GM15510 (cell line): ENCODE measurements around the gene GNAO1.

Experiments used
- POLR2A ChIP-seq: IDR thresholded peaks from 3 replicates; pipeline ENCODE4 v1.6.1; 2011; ENCODE audit warnings: borderline replicate concordance; ENCODE audit not compliant: insufficient read length; ENCODE audit errors: extremely low read depth

GNAO1 gene

DNA sequence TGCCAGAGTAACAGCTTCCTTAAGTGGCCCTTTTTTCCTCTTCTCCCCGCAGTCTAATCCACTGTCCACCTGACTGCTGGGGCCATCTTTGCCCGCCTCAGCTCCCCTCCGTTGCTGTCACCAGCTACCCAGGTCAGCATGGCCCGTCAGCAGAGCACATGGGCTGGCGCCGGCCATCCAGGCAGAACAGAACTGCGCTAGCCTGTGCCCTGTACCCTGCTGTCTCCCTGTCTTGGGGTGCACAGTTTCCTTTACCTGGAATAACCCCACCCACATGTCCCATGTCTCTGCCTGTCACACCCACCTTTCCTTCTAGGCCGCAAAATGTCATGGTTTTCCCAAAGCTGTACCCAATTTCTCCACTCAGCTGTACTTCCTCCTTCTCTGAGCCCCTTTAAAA is 55.7 kb downstream of the GNAO1 start:
- no peak for TF ChIP-seq POLR2A

DNA sequence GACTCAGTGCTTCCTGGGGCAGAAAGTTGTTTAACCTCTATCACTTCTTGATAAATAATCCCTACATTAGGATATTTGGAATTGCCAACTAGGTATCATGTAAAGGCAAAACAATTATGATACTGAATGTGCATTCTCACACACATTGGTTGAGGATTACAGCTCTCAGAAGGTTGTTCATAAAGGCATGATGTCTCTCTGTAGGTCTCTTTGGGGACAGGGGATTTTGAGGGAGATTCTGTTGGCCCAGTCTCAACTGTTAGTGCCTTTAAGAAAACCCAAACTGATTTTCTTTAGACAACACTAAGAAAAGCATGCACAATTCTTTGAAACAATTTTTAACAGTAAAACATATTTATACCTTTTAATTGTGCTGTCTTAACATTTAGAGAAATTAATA is 56.5 kb downstream of the GNAO1 start:
- no peak for TF ChIP-seq POLR2A

DNA sequence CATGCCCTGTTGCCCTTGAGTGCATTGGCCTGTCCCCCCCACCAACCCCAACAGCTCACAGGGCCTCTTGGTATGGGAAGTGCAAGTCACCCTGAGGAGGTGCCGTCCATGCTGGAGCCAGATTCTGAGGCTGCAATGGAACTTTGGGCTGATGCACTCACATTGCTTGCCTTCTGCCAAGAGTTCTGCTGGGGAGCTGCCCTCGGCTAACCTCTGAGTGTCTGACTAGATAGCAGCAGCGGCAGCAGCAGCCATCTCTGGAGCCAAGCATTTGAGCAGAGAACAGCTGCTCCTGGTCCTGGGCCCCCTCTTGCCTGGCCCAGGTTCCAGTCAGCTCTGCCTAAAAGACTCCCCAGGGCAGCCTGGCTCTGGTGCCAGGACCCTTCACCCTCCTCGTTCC is 61.5 kb downstream of the GNAO1 start:
- TF ChIP-seq POLR2A, result no peak

DNA sequence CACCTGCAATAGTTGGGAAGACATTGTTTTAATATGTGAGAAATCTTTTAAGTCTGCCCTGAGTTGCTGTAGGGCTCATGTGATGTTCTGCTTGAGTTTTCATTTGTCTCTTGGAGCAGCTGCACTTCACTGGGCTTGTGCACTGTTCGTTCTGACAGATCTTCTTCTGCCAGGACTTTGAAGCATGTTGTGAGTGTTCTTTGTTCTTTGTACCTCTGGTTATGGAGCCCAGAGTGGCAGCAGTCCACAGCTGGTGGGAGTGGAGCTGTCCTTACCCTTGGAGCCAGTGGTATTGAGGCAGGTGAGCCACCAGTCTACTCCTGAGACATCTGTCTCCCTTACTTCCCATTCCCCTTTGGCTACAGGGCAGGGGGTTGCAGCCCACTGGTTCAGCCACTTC is 64.6 kb downstream of the GNAO1 start:
- TF ChIP-seq POLR2A, result no peak

DNA sequence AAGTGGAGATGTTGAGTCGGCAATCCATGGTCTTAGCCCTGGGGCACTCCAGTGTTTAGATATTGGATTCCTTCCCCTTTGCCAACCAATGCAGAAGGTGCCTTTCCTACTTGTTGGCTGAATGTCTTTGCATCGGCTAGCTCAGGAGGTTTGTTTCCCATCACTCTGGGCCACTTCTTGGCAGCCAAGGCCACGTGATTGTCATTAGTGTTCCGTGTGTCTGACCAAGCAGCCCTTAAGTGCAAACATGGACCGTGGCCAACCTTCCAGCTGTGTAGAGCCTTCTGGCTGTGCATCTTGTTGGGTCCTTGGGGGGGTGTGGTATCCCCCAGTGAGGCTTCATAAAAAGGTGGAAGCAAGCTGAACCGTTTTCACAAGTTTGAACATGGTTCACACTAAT is 66.0 kb downstream of the GNAO1 start:
- TF ChIP-seq POLR2A, result no peak

DNA sequence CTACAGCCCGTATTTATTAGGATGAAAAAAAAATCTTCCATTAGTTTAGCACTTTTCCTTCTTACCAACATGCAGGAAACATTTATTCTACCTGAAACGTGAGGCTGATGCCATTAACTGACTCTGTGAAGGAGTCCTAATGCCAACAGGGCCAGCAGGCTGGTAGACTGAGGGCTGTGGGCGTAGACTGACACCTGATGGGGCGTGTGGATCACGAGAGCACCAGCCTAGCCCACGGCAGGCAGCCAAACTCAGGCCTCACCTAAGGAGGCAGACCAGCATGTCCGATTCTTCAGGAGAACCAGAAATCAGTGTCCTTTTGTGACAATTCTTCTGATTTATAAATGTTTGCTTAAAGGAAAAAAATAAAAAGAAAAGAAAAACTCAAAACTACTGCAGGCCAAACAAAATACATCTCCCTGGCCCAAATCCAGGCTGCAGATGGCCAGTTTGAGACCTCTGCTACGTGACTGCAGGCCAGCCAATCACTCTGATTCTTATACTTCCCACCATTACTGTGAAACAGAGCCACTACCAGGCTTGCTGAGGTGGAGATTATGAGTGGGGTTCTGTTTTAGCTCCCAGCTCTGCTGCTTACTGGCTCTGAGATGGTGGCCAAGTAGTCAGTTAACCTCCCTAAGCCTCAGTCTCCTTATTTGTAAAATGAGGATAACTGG is 66.5 kb downstream of the GNAO1 start:
- no peak for TF ChIP-seq POLR2A

DNA sequence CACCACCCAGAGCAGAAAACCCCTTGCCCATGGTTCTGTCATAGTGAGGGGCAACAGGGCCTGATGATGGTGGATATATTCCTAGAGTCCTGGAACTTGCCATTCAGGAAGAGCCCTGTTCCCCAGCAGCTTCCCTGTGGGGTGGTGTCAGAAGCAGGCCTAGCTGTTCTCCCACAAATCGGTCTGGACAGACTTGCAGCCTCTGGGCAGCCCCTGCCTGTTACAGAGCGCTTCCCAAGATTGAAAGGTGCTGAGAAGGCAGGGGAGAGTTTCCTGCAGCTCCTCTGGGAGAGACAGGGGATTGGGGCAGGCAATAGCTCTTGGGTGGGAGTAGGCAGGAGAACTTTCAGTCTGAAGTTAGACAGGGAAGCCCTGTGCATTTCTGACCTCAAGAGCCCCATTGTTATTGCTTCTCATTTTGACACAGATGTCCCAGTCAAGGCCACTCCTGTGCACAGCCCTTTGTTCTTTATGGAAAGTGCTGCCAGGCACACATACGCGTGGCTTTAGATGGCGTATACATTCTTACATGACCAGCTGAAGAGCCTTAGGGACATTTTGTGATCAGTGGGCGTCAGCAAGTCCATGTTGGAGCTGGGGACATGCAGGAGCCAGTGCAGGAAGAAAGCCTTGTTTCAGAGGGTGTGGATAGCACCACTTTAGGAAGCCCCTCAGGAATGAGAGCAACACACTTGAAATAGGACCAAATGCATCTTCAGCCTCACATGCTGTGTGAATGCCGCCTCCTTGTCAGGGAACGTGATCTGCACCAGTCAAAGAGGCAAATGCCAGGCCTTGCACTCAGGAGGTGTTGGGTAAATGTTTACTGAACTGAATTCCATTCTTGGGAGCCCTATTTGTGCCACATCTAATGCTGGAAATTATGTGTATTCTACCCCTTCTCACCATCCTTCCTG is 67.5 kb downstream of the GNAO1 start:
- no peak for TF ChIP-seq POLR2A

DNA sequence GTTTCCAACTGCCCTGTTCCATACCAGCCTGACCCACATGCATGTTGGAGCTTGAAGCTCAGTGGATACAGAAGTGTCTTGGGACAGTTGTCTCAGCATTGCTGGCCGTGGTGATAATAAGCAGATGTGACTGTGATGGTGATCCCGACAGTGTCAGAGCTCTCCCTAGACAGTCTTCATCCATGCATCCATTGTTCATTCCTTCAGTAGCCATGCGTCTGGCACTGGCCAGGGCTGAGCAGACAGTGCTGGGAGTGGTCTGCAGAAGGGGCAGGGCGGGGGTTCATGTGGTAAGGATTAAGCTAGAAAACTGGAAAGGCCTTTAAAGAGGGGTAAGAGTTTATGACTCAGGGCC is 68.1 kb downstream of the GNAO1 start:
- TF ChIP-seq POLR2A, result no peak

DNA sequence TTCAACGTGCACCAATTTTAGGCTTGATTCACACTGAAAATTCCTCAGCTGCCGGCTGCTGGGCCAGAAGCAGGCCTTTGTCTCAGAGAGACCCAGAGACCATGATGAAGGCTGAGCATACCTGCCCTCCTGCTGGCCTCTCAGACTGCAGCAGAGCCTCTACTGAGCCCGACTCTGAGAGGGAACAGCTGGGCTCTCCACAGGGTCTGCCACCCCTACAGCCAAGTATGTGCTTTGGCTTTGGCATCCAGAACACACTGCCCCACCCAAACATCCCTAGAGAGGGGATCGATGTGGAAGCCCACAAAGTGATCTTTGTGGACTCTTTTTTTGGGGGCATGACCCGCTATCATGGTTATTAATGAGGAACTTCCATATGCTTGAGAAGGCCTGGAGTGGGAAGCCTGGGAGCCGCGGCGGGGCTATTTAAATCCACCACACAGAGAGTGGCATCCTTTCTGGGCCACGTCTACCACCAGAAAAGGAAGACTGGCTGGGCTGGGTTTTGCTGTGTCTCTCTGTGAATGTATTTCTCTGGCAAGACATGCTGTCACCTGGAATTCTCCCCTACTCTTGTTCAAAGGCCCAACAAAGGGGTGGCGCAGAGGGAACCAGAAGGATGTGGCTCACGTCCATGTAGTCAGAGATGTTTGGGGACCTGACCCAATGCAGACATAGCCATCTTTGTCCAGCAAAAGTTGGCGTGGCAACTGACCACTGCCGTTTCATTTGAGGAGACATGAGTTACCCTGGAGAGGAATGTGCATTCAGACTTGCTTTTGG is 69.3 kb downstream of the GNAO1 start:
- TF ChIP-seq POLR2A, result no peak

DNA sequence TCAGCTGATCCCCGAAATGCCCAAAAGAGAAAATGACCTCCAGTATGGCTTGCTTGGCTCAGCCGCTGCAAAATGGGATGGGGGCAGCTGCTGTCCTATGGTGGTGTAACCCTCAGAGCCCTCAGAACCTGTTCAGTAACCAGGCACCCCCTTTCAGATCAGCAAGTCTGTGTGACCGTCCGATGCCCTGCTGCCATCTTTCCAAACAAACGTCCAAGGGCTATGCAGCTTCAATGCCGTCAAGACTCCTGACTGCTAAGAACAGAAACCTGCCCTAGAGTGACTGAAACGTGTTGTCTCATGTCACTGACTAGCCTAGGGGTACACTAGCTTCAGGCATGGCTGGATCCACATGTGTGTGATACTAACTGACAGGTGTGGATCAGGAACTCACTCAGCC is 70.4 kb downstream of the GNAO1 start:
- TF ChIP-seq POLR2A, result no peak

DNA sequence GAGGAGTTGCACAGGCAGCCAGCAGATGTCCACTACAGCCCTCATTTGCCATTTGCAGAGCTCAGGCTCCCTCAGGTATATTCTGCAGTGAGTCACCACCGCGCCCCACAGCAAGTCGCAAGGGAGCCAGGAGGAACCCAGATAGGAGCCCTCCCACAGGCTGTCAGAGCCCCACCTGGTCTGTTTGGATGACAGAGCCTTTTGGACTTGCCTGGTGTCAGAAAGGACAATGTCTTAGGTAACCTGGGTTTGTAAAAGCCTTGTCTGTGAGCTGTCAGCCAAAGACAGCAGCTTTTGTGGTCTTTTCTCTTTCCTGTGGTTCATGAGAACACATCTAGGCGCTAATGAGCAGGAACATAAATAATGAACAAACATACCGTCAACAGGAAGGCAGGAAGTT is 70.9 kb downstream of the GNAO1 start:
- TF ChIP-seq POLR2A, result no peak

DNA sequence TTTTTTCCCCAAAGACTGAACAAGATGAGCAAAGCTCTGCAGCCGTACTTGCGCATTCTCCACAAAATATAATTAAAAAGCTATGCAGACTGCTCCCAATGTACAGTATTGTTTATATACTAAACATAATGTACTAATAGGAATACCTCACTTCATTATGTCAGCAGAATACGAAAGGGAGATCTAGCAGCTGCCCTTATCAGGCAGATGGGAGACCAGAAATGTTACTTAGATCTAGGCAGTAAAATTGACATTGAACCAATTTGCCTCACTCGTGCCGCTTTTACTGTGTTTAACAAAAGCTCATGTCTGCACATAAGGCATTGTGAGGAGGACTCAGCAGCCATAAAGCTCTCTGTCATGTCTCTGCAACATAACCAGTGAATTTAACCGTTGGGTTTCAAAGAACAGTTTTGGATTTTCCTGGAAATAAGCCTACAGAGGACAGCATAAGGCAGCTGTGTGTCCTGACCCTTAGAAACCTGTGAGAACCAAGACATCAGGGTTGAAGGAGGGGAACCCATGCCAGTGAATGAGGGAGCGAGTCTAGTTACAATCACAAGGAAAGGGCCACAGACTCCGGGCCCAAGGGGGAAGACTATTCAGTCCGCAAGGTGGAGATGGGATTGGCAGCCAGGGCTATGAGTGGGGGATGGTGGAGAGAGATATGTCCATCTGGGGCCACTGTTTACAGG is 71.4 kb downstream of the GNAO1 start:
- TF ChIP-seq POLR2A, result no peak

DNA sequence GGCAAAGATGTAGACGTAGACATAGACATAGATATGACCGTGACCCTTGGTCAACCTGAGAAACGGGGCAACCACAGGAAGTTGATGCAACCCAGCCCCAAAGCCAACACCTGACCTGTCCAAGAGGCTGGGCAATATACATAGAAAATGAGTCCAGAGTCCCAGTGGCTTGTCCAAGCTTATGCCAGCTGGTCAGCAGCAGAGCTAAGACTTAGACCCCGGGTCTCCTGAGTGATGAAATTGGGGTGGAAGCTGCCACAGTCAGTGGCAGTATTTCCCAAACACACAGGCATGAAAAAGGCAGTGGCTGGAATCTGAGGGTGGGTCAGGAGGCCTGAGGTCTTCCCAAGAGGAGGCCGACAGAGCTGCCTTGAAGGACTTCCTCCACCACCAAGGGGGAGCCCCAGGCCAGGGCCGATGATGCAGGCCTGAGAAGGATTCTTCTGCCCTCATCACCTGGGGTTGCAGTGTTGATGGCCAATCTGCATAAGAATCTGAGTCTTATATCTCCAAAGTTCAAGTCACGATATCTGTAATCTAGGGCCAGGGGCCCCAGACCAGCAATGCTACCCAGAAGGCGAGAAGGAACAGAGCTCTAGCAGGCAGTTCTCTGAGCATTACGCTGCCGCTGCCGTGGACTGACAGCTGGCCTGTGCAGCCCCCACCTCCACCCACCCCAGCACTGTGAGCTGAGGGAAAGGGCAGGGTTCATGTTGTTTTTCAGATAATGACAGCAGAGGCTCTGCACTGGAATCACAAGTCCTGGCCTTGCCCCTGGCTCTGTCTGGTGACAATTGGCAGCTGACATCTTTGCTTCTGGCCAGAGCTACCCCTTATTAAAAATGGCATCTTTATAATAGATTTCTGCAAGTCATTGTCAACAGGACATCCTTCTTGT is 72.7 kb downstream of the GNAO1 start:
- no peak for TF ChIP-seq POLR2A

DNA sequence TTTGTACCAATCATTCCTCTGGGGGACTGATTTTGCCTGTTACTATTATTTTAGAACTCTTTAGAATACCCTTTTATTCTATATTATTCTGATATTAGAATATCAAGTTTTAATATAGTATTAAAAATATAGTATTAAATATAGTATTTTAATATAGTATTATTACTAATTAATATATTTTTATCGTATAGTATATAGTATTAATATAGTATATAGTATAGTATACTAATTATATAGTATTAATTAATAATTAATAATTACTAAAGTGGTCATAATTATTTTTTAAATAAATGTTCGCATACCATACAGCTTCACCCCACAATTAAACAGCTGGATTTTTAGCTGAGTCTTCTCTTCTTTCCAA is 73.3 kb downstream of the GNAO1 start:
- TF ChIP-seq POLR2A, result no peak
